HG02642 (cell line): Measurements from ENCODE around the gene SLCO2A1.
A peak's percentile ranks its signal among the peaks of the same experiment; 100 is the strongest.

ENCODE experiments used
- ATAC-seq: cut with Tn5 transposase; IDR thresholded peaks from one replicate; pipeline ENCODE4 v1.9.1; 2021; ENCODE audit warnings: mild to moderate bottlenecking; ENCODE audit not compliant: unreplicated experiment, poor library complexity

SLCO2A1 gene

DNA sequence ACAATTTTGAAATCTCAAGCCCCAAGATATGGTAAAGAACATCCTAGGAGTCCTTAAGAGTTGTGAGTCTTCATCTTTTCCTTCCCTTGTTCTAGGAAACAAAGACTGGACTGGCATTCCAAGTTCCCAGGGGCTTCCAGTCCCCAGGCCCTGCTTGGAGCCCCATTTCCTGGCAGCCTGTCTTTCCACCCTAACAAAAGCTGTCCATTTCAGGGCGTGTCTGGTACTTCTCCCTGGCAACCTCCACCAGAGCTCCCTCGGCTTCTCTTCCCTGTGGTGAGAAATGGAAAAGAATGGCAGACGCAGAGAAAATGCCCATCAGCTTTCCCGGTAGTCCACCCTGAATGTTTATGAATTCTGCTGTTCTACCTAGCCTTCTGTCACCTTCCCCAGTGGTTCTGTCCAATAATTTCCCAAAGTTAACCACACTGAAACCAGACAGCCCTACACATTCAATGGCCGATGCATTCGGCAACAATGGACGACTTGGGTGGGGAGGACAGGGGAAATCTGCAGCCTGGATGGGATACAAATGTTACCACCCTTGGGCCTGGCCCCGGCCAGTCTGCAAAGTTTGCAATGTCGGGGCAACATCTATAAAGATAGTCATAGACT lies 140.9 kb downstream of the SLCO2A1 start:
- no peak for ATAC-seq

DNA sequence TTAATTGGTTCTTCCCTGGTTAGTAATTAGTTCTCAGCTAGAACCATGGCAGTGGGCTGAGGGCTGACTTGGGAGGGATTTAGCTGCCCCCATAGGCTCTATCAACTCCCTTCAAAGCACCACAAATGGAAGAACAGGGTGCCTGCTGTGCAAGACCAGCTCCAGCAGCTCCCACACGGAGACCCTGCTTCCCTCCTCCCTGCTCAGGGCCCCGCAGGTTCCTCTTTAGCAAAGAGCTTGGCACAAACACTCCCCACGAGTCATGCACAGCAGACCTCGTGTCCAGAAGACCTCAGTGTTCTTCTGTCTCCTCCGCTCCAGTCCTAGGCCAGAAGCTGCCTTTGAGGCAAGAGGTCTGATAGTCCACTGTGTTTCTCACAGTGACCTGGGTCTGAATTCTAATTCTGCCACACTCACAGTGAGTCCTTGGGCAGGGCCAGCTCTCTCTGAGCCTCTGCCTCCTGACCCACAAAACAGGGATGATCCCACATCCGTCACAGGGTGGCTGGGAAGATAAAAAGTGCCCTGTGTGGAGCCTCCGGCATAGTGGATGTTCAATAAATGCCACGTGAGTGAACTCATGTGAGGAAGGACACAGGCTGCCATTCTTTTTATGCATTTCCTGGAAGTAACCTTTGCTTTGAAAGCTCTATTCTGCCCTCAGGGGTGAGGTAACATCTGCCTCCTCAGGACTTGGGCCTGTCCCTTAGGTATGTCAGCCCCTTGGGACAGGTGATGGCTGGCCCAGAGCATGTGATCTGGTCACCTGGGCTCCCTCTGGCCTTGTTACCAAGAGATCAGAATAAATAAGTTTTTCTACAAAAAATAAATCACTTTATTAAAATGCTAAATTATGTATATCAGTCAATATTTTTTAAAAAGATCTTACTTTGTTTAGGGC lies 141.7 kb downstream of the SLCO2A1 start:
- ATAC-seq: no peak

DNA sequence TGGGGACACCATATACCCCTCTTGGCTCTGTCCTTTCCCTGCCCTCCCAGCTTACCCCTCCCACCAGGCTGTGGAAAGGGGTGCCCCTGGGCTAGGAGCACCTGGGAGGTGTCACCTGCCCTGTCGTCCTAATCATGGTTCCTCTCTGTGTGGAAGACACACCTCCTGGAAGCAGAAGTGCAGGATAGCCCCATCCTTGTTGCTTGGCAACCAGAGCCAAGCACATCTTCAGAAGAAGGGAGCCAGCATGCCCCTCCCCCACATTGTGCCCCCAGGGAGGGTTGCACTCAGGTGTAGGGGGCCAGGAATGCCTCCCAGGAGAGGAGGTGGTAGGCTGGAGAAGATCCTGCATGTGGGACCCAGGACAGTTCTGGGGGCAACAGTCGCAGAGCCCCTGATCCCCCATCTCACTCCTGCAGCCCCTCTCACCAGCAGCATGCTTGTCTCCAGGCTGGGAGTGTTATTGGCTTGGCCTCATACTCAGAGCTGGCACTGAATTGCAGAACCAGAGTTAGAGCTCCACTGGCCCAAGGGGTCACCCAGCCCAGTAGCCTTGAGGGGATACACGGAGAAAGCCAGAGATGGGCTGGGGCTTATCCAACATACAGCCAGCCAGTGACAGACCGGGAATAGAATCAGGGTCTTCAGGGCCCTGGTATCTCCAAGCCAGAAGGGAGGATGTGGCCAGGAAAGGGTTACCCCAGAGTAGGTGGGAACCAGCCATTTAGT lies 142.5 kb downstream of the SLCO2A1 start:
- ATAC-seq: no peak

DNA sequence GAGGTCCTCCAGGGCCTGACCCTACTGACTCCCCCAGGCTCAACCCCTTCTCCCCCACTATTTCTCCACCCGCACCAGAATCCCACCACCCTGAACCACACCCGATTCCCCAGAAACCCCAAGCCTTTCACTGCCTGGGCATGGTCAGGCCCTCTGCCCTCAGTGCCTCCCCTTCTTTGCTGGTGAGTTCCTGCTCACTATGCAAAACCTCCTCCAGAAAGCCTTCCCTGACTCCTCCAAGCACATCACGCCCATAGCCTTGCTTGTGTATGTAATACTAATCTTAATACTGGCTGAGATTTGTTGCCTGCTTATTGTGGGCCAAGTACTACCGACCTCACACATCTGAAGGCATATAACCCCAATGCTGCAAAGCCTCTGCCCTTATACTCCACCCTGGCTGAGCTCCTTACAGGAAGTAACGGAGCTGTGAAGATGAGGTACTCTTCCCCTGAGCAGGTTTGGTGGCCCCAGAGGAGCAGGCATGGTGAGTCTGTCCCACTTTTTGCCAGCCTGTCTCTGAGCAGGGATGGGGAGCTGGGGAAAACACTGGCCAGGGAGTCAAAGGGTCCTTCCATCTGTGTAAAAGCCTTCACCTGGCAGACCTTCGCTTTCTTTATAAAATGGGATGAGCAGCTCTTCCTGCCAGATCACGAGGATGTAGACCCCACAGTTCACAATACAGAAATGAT lies 143.5 kb downstream of the SLCO2A1 start:
- no peak for ATAC-seq

DNA sequence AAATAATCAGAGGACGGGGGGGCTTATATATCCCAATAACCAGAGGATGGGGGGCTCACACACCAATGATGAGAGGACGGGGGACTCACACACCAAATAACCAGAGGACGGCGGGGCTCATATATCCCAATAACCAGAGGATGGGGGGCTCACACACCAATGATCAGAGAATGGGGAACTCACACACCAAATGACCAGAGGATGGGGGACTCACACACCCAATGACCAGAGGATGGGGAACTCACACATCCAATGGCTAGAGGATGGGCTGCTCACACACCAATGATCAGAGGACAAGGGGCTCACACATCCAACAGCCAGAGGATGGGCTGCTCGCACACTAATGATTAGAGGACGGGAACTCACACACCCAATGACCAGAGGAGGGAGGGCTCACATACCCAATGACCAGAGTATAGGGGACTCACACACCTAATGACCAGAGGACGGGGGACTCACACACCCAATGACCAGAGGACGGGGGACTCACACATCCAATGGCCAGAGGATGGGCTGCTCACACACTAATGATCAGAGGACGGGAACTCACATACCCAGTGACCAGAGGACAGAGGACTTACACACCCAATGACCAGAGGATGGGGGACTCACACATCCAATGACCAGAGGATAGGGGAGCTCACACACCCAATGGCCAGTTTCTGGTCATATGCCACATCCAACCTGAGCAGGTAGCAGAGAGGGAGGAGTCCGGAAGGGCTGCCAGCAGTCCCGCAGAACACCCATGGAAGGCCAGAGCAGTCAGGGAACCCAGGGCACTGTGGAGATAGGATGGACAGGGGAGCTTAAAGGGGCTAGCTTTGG lies 144.6 kb downstream of the SLCO2A1 start:
- ATAC-seq: no peak

DNA sequence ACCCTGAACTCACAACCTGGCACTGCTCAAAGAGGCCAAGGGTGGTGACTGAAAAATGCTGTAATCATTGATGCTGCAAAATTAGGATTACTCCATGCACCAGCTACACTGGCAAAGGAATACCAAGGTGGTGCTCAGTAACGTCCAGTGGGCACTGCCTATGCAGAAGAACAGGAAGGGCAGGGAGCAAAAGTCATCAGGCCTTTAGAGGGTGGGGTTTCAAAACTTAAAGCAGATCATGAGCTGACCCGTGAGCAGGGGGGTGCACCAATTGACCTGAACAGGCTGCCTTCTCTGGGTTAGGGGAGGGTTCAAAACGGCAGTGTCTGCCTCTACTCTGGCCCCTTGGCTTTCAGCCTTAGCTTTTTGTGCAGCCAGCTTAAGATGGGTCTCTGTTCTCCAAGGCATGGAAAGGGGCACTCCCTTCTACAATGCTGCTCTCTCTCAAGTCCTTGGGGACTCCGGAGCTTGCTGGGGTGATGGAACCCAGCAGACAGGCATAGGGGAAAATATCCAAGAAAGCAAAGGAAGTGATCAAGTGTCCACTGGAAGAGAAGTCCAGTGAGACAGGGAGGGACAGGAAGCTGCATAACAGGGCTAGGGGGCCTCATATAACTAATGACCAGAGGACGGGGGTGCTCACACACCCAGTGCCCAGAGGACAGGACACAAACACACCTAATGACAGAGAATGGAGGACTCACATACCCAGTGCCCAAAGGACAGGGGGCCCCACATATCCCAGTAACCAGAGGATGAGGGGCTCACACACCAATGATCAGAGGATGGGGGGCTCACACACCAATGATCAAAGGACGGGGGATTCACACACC lies 145.5 kb downstream of the SLCO2A1 start:
- ATAC-seq: no peak

DNA sequence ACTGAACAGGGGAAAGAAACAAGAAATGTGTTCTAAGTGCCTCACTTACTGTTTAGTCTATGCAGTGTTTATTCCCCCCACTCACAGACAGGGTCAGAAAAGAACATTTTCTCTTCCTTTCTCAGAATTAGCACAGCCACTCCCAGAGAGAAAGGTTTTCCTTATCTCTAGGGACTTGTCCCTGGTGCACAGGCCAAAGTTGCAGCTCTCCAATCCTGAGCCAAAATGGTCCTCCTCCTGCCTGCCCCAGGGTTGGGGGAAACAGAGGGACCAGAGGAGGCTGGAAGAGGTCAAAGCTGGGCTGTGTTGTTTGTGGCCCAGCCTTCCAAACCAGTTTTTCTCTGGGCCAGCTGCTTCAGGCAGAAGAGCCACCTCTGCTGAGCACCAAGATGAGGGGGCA lies 146.1 kb downstream of the SLCO2A1 start:
- ATAC-seq: no peak

DNA sequence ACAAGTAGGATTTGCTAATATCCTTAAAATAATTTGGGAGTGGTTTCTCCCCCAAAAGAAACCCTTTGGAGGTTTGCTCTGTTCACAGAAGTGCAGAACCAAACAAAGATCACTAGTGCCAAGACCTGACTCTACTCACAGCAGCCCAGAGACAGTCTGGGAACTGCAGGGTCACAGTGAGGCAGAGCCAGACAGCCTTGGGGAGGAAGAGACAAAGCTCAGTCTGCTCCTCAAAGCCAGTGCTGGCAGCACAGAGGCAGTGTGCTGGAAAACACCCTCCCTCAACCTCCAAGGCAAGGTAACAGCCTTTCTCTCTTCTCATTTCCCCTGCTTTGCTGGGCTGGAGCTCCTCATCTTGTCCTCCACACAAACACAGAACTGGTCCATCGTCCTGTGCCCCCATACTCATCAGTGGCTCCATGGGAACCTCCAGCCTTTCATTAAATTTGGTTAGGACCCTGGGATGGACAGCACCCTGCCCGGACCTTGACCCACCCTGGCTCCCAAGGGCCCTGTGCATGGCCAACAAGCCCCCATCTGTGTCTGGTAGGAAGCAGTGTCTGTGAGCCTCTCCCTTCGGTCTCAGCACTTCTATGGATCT lies 146.6 kb downstream of the SLCO2A1 start:
- ATAC-seq: no peak

DNA sequence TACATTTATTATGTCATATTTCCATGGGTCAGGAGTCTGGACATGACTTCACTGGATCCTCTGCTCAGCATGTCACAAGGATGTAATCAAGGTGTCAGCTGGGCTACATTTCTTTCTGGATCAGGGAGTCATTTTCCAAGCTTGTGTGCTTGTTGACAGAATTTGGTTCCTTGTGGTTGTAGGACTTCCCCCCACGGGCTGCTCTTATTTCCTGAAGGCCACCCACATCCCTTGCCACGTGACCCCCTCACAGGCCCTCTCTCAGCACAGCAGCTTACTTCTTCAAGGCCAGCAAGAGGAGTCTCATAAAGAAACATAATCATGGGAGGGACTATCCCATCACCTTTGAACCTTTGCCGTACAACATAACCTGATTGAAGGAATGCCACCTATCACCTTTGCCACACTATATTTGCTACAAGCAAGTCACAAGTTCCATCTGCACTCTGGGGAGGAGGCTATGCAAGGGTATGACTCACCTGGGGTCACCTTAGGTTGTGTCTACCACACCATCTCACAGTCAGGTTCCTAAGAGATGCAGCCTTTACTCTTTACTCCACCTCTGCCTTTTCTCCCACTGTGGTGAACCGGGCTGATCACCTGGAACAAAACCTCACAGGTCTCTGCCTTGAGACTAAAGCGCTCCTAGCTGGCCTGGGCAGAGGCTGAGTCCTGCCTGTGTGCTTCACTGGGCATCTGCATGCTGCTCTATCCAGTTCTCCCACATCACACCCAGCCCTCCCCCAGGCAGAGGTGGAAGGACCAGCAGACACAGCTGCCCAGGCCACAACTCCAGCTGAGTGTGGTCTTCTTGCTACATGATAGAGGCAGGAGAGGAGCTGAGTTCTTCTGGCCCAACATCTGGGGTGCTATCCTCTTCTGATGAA lies 147.5 kb downstream of the SLCO2A1 start:
- ATAC-seq: no peak

DNA sequence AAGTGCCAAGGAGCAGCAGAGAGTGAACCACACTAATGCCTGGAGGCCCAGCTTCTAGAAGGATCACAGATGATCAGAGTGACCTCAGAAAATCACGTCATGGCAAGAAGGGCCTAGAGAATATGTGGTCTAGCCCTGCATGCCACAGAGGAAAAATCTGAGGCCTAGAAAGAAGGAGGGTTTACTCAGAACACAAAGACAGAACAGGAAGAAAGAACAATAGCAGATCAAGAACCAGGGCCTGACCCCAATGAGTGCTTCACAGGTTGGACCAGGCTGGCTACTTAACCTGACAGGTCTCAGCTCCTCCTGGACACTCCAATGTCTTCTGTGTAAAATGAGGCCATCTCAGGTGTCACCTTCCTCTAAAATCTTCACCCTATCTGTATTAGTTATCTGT lies 148.2 kb downstream of the SLCO2A1 start:
- ATAC-seq: no peak

DNA sequence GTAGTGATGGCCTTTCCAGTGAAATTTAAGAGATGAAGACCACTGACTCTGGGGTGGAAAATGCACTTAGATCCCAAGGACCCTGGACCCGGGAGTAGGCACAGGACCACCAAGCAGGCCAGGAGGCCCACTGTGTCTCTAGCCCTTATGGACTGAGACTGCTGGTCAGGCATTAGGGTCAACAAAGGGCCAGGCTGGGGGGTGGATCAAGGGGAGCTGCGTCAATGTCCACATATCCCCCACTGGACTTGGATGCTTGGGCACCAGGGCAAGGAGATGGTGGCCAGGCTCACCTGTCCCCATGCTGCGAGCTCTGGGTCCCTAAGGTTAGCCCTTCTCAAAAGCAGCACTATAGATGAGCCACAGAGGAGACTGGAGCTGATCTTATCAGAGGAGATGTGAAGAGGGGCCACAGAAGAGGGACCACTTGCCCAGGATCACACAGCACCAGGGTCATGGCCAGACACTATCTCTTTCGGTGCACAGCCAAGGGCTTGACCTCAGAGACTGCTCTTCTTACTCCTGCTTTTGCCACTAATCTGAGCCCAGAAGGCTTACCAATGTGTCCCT lies 148.8 kb downstream of the SLCO2A1 start:
- ATAC-seq: no peak

DNA sequence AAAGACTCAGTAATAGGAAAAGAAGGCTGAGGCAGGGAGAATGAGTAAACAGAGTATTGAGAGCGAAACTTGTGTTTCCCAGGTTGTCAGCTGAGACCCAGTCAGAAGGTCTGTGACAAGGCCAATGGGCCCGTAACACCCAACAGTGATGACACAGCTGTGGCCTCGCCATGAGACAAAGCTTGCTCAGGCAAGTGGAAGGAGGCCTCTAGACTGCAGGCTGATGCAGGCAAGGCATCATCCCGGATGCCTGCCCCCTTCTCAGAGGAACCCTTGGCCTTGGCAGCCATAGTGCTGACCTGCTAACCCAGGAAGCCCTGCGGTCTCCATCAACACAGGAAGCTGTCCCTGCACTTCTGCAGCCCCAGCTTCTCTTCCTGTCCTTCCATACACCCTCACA lies 149.4 kb downstream of the SLCO2A1 start:
- ATAC-seq: peak; percentile 47

DNA sequence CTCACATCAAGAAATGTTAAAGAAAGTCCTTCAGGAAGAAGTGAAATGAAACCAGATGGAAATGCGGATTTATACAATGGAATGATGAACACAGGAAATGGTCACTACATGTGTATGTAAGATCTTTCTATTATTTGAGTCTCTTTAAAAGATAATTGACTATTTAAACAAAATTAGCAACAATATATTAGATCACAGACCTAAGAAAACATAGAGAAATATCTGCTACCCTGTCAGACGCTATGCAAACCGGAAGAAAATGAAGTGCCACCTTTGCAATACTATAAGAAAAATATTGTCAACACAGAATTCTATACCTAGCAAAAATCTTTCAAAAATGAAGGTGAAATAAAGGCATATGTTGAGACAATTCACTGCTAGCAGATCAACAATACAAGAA lies 151.2 kb downstream of the SLCO2A1 start:
- no peak for ATAC-seq
